Glutamatergic neuron (in vitro differentiated cells): ENCODE measurements around the gene ZC3H12A. TPM values are rescaled to one million over a fixed set of nuclear protein-coding genes. Genes with fewer than 3 reads are reported as not detected.

ENCODE experiments used
- DNase-seq: peaks from one replicate; pipeline ENCODE4 v3.0.0; 2022
- H3K27ac Mint-ChIP-seq: one replicate; pipeline ENCODE4 v1.8.0; 2020; ENCODE audit warnings: mild to moderate bottlenecking, mixed read lengths, inconsistent platforms; ENCODE audit not compliant: unreplicated experiment
- H3K27me3 Mint-ChIP-seq: one replicate; pipeline ENCODE4 v1.8.0; 2020; ENCODE audit warnings: mild to moderate bottlenecking, moderate library complexity, mixed read lengths, inconsistent platforms; ENCODE audit not compliant: unreplicated experiment
- H3K36me3 Mint-ChIP-seq: one replicate; pipeline ENCODE4 v1.8.0; 2020; ENCODE audit warnings: mild to moderate bottlenecking, mixed read lengths, inconsistent platforms; ENCODE audit not compliant: unreplicated experiment
- H3K4me1 Mint-ChIP-seq: one replicate; pipeline ENCODE4 v1.8.0; 2020; ENCODE audit warnings: mild to moderate bottlenecking, low read depth, mixed read lengths, inconsistent platforms; ENCODE audit not compliant: unreplicated experiment
- H3K4me3 Mint-ChIP-seq: one replicate; pipeline ENCODE4 v1.8.0; 2020; ENCODE audit warnings: mild to moderate bottlenecking, mixed read lengths, inconsistent platforms; ENCODE audit not compliant: unreplicated experiment
- H3K9me3 Mint-ChIP-seq: one replicate; pipeline ENCODE4 v1.8.0; 2020; ENCODE audit warnings: mild to moderate bottlenecking, moderate library complexity, mixed read lengths, inconsistent platforms; ENCODE audit not compliant: unreplicated experiment
- total RNA-seq: library from RNA; stranded (reverse); fragmentation: NEBNext Ultra II Directional; extraction: Animal tissue kit (Norgen Biotek cat#: 25700); gene quantifications from one replicate; pipeline ENCODE4 v1.2.1, GENCODE V29; 2021; ENCODE audit not compliant: unreplicated experiment
- TF ChIP-seq, protein P1 (sequence below): fragments of 200-600 bp; sonication (generic); IDR thresholded peaks from one replicate; pipeline ENCODE4 v1.5.0; 2021; ENCODE audit not compliant: partially characterized antibody, unreplicated experiment

ZC3H12A gene
- total RNA-seq, 1 donor from 2014 or later = 1.3 TPM

DNA sequence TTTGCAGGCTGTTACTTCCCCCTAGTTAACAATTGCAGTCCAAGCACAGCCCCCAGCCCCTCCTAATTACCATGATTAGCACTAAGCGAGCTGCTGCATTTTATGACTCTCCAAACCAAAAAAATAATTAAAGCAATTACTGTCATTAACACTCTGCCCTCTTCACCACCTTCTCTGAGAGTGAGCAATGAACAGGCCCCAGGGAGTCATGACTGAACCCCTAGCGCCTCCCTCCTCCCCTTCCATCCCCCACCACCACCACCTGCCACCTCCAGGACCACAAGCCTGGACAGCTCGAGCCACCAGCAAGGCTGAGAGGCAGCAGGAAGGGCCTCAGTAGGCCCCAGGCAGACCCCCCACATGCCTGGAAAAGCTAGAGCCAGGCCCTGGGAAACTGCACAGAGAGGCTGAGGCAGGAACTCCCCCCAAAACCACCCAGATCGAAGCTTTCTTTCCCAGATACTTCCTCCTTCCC lies 35.5 kb upstream of the ZC3H12A start:
- Mint-ChIP-seq H3K27me3 (peaks cover 7% of the 10 kb centered on the region), H3K36me3 (no peaks in the 10 kb centered on the region), H3K9me3 (no peaks in the 10 kb centered on the region), H3K4me3 (peak overlapping the region; percentile 23), H3K4me1 (peaks cover 21% of the 10 kb centered on the region), H3K27ac (peak overlapping the region; percentile 26)
- TF ChIP-seq, protein P1, sequence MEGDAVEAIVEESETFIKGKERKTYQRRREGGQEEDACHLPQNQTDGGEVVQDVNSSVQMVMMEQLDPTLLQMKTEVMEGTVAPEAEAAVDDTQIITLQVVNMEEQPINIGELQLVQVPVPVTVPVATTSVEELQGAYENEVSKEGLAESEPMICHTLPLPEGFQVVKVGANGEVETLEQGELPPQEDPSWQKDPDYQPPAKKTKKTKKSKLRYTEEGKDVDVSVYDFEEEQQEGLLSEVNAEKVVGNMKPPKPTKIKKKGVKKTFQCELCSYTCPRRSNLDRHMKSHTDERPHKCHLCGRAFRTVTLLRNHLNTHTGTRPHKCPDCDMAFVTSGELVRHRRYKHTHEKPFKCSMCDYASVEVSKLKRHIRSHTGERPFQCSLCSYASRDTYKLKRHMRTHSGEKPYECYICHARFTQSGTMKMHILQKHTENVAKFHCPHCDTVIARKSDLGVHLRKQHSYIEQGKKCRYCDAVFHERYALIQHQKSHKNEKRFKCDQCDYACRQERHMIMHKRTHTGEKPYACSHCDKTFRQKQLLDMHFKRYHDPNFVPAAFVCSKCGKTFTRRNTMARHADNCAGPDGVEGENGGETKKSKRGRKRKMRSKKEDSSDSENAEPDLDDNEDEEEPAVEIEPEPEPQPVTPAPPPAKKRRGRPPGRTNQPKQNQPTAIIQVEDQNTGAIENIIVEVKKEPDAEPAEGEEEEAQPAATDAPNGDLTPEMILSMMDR = no peak
- peak; percentile 50 for DNase-seq

GRCh38 chr1:37439349-37439995 lies 34.9 kb upstream of the ZC3H12A start:
- Mint-ChIP-seq H3K9me3 (peaks cover under 1% of the 10 kb centered on the region), H3K27ac (peak overlapping the region; percentile 26), H3K27me3 (peaks cover 7% of the 10 kb centered on the region), H3K4me3 (no peak overlapping the region), H3K36me3 (no peaks in the 10 kb centered on the region), H3K4me1 (peaks cover 21% of the 10 kb centered on the region)
- TF ChIP-seq, protein P1 = no peak
- no peak for DNase-seq

DNA sequence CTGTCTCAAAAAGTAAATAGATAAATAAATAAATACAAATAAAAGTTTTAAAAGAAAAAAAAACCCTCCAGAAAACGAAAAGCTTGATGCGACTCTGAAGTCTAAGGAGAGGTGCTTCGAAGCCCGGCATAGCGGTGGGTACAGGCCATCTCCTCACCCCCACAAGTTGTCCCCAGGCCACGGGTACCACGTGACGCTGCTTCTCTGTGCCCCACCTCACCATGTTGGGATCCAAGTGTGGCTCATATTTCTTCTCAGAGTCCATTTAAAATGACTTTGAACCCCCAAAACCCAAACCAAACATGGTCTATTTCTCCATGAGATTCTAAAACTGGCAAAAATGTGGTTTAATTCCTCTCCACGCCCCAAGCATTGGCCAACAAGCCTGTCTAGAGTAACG lies 32.9 kb upstream of the ZC3H12A start:
- peaks cover 7% of the 10 kb centered on the region for H3K27me3 Mint-ChIP-seq
- H3K9me3 Mint-ChIP-seq = peaks cover 2% of the 10 kb centered on the region
- H3K36me3 Mint-ChIP-seq = no peaks in the 10 kb centered on the region
- no peak overlapping the region for H3K27ac Mint-ChIP-seq
- H3K4me1 Mint-ChIP-seq = peaks cover 19% of the 10 kb centered on the region
- no peak for DNase-seq
- TF ChIP-seq, protein P1 = no peak
- no peak overlapping the region for H3K4me3 Mint-ChIP-seq

- peaks cover 2% of the 10 kb centered on the region for H3K9me3 Mint-ChIP-seq
- H3K27me3 Mint-ChIP-seq = peaks cover 7% of the 10 kb centered on the region
- no peaks in the 10 kb centered on the region for H3K36me3 Mint-ChIP-seq
- DNase-seq = no peak
- no peak overlapping the region for H3K27ac Mint-ChIP-seq
- TF ChIP-seq, protein P1 = no peak
- no peak overlapping the region for H3K4me3 Mint-ChIP-seq
- peaks cover 26% of the 10 kb centered on the region for H3K4me1 Mint-ChIP-seq
Measured at GRCh38 chr1:37442139-37442538, 32.2 kb upstream of the ZC3H12A start.

DNA sequence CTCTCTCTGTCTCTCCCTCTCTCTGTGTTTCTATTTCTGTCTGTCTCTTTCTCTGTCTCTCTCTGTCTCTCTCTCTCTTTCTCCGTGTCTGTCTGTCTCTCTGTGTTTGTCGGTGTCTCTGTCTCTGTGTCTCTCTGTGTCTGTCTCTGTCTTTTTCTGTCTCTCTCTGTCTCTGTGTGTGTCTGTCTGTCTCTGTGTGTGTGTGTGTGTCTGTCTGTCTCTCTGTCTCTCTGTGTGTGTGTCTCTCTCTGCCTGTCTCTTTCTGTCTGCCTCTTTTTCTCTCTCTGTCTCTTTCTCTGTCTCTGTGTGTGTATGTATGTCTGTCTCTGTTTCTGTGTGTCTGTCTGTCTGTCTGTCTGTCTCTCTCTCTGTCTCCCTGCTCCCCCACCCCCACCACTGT lies 31.7 kb upstream of the ZC3H12A start:
- H3K9me3 Mint-ChIP-seq = peaks cover 2% of the 10 kb centered on the region
- H3K4me1 Mint-ChIP-seq = peaks cover 26% of the 10 kb centered on the region
- H3K36me3 Mint-ChIP-seq = no peaks in the 10 kb centered on the region
- no peak overlapping the region for H3K4me3 Mint-ChIP-seq
- no peak overlapping the region for H3K27ac Mint-ChIP-seq
- no peak for DNase-seq
- peaks cover 7% of the 10 kb centered on the region for H3K27me3 Mint-ChIP-seq
- TF ChIP-seq, protein P1 = no peak
